GM10248 (cell line): ENCODE data around the gene ALOX15.
"Not testable (repeated sequence)": the region's sequence is repeated elsewhere in the genome, so short reads cannot be mapped to it uniquely, and the experiment has no call there.

Experiments
- CTCF ChIA-PET: fragments of 300-600 bp; sonication (Branson Sonifier 250); formaldehyde crosslinking; extraction: SDS; loops from one replicate; lab custom pipeline; 2021; ENCODE audit warnings: antibody characterized with exemption; lab: Yijun Ruan, JAX
- POLR2A ChIA-PET: fragments of 350-650 bp; sonication (Branson Sonifier 250); formaldehyde crosslinking; extraction: SDS; loops from one replicate; lab custom pipeline; 2020; ENCODE audit warnings: antibody characterized with exemption; lab: Yijun Ruan, JAX
- DNase-seq: peaks from one replicate; pipeline ENCODE4 v3.0.0; 2012; ENCODE audit errors: extremely low spot score
- CTCF ChIP-seq: IDR thresholded peaks from 2 replicates; pipeline ENCODE4 v1.5.1; 2012; ENCODE audit warnings: mild to moderate bottlenecking, low read depth; ENCODE audit errors: extremely low read depth, missing control alignments, control extremely low read depth

Gene ALOX15

GRCh38 chr17:4600563-4600962, 40.9 kb downstream of the ALOX15 start:
- ChIA-PET CTCF (interaction anchor here (0.9 kb wide), 1 partner anchor 9 kb away, joined by 4 read pairs; no protein-coding TSS in a partner anchor), POLR2A (no interaction called here)
- DNase-seq, result no peak
- no peak for TF ChIP-seq CTCF

- ChIA-PET POLR2A (no interaction called here), CTCF (interaction anchor here (2.6 to 4.5 kb wide), 2 partner anchors 9 to 33 kb away, joined by 7 to 18 read pairs; no protein-coding TSS in a partner anchor)
- no peak for TF ChIP-seq CTCF
- no peak for DNase-seq
These were observed 41.8 kb downstream of the ALOX15 start for GRCh38 chr17:4599505-4600281.

GRCh38 chr17:4598776-4599504, 42.5 kb downstream of the ALOX15 start:
- ChIA-PET CTCF (interaction anchor here (1.9 to 4.5 kb wide), 3 partner anchors 8 to 32 kb away, joined by 4 to 18 read pairs (median 7); no protein-coding TSS in a partner anchor), POLR2A (no interaction called here)
- TF ChIP-seq CTCF, result no peak
- no peak for DNase-seq

GRCh38 chr17:4597975-4598374, 43.5 kb downstream of the ALOX15 start:
- no peak for DNase-seq
- ChIA-PET CTCF (interaction anchor here (1.9 to 4.5 kb wide), 3 partner anchors 9 to 31 kb away, joined by 4 to 18 read pairs (median 7); no protein-coding TSS in a partner anchor), POLR2A (no interaction called here)
- no peak for TF ChIP-seq CTCF

GRCh38 chr17:4596636-4597380, 44.7 kb downstream of the ALOX15 start:
- POLR2A ChIA-PET, result no interaction called here
- no peak for TF ChIP-seq CTCF
- DNase-seq, result no peak
- CTCF ChIA-PET, result interaction anchor here (0.8 to 4.5 kb wide), 4 partner anchors 10 to 397 kb away, joined by 3 to 18 read pairs (median 4); no protein-coding TSS in a partner anchor

- POLR2A ChIA-PET, DNase-seq: not testable (repeated sequence)
- CTCF ChIA-PET, result interaction anchor here (4.5 kb wide), 1 partner anchor 29 kb away, joined by 18 read pairs; no protein-coding TSS in a partner anchor
These were observed 45.7 kb downstream of the ALOX15 start for GRCh38 chr17:4595685-4596342.
